Activated T-helper 1 cell treated with Interleukin-2 at 50 U/mL for 16 hours (primary cell): ENCODE results near the gene ABCA7.

Source experiments
- DNase-seq: peaks from one replicate; pipeline ENCODE4 v3.0.0-alpha.2; 2020; ENCODE audit warnings: low read depth

ABCA7 gene

DNA sequence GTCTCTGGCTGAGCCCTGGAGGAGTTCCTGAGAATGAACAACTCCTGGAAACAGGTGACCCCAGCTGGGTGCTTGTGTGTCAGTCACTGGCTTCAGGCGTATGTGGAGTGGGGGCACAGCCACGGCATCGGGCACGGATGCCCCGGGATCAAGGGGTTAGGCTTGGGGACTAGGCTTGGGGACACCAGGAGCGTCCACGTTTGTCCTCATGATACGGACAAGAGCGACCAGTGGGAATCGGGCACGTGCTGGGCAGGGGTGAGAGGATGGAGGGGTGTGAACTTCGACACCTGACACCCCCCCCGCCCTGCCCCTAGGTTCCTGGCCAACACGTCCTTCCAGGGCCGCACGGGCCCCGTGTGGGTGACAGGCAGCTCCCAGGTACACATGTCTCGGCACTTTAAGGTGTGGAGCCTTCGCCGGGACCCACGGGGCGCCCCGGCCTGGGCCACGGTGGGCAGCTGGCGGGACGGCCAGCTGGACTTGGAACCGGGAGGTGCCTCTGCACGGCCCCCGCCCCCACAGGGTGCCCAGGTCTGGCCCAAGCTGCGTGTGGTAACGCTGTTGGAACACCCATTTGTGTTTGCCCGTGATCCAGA lies 35.6 kb upstream of the ABCA7 start:
- no peak for DNase-seq

DNA sequence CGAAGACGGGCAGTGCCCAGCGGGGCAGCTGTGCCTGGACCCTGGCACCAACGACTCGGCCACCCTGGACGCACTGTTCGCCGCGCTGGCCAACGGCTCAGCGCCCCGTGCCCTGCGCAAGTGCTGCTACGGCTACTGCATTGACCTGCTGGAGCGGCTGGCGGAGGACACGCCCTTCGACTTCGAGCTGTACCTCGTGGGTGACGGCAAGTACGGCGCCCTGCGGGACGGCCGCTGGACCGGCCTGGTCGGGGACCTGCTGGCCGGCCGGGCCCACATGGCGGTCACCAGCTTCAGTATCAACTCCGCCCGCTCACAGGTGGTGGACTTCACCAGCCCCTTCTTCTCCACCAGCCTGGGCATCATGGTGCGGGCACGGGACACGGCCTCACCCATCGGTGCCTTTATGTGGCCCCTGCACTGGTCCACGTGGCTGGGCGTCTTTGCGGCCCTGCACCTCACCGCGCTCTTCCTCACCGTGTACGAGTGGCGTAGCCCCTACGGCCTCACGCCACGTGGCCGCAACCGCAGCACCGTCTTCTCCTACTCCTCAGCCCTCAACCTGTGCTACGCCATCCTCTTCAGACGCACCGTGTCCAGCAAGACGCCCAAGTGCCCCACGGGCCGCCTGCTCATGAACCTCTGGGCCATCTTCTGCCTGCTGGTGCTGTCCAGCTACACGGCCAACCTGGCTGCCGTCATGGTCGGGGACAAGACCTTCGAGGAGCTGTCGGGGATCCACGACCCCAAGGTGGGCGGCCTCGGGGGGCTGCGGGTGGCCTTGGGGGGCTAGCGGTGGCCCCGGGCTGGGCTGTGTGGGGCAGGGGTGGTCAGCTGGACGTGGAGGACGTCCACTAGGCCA lies 34.9 kb upstream of the ABCA7 start:
- DNase-seq: no peak

DNA sequence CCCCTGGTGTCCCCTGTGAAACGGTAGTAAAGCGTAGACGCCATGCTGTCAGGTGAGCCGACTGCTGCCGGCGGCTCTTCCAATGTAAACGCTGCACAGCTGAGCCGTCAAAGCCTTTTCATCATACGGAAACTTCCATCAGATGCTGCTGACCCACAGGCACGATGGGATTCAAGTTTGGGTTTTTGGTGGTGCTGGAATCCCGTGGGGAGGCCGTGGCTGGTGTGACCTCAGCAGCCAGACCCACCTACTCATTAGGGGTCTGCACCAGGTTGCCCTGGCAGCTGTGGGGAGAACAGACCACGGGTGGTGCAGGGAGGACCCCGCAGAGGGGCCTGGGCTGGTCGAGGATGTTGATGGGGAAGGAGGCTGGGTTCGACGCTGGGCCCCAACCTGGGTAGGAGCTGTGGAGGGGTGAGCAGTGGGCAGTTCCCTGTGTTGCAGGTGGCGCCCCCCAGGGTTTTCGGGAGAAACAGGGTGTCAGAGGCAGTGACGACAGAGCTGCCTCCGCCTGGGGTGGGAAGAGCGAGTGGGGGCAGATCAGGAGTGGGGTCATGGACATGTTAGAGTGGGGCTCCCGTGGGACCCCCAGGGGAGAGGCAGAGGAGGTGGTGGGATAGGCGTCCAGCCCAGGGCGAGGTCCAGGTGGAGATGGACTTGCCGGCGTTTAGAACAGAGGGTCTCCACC lies 33.1 kb upstream of the ABCA7 start:
- no peak for DNase-seq

DNA sequence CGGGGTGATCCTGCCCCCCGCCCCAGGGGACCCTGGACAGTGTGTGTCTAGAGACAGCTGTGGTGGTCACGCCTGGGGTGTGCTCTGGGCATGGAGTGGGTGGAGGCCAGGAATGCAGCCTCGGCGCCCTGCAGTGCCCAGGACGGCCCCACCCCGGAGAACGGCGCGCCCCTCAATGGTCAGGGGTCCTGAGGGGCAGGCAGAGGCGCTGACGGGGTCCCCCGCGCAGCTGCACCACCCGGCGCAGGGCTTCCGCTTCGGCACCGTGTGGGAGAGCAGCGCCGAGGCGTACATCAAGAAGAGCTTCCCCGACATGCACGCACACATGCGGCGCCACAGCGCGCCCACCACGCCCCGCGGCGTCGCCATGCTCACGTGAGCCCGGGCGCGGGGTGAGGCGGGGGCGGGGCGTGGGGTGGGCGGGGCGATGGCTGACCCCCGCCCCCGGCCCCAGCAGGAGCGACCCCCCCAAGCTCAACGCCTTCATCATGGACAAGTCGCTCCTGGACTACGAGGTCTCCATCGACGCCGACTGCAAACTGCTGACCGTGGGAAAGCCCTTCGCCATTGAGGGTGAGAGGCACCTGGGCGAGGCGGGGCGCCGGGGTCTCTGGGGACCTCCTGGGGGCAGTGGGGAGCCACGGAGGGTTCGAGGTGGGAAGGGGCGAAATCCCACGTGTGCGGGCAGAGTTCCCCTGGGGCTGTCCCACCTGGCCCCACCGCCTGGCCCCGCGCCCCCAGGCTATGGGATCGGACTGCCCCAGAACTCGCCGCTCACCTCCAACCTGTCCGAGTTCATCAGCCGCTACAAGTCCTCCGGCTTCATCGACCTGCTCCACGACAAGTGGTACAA lies 32.3 kb upstream of the ABCA7 start:
- DNase-seq: no peak

DNA sequence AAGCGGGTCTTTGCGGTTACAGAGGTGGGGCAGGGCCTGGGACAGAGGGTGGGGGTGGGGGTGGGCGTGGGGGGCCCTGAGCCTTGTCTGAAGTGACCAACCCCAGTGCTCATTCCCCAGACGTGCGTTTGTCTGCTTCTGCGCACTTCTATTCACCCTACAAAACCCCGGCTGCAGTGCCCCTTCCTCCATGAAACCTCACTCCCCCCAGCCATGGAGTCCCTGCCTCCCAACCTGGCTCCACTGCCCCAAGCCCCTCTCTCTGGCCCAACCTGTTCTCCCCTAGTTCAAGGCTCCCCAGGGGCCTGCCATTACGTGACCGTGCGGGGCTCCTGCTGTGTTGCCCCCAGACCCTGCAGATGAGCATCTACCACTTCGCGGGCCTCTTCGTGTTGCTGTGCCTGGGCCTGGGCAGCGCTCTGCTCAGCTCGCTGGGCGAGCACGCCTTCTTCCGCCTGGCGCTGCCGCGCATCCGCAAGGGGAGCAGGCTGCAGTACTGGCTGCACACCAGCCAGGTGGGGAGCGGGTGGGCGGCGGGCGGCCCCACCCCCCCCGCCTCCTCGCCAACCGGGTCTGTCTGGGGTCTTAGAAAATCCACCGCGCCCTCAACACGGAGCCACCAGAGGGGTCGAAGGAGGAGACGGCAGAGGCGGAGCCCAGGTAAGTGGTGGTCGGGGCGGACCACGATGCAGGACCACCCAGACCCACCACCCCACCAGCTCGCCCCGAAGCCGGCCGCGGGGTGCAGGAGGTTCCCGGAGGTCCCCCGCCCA lies 31.5 kb upstream of the ABCA7 start:
- no peak for DNase-seq

DNA sequence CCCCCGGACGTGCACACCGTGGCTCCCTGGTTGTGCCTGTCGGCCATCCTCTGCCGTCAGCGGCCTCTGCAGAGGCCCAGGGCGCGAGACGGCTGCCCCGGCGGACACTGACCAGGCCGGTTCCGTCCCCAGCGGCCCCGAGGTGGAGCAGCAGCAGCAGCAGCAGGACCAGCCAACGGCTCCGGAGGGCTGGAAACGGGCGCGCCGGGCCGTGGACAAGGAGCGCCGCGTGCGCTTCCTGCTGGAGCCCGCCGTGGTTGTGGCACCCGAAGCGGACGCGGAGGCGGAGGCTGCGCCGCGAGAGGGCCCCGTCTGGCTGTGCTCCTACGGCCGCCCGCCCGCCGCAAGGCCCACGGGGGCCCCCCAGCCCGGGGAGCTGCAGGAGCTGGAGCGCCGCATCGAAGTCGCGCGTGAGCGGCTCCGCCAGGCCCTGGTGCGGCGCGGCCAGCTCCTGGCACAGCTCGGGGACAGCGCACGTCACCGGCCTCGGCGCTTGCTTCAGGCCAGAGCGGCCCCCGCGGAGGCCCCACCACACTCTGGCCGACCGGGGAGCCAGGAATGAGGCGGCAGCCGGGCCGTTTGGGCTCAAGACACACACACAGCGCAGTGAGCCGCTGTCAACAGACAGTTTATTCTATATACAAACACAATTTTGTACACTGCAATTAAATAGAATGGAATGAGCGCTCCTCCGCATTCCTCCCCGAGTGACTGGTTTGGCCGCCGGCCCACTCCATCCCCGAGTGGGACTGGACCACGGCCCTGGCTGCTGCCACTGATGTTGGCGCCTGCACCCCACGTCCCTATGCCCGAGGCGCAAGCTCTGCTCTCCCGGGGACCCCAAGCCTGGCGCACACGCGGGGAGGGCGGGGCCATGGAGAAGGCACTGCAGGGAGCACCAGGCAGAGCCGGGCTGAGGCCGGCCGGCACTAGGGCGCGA lies 30.6 kb upstream of the ABCA7 start:
- DNase-seq: no peak

DNA sequence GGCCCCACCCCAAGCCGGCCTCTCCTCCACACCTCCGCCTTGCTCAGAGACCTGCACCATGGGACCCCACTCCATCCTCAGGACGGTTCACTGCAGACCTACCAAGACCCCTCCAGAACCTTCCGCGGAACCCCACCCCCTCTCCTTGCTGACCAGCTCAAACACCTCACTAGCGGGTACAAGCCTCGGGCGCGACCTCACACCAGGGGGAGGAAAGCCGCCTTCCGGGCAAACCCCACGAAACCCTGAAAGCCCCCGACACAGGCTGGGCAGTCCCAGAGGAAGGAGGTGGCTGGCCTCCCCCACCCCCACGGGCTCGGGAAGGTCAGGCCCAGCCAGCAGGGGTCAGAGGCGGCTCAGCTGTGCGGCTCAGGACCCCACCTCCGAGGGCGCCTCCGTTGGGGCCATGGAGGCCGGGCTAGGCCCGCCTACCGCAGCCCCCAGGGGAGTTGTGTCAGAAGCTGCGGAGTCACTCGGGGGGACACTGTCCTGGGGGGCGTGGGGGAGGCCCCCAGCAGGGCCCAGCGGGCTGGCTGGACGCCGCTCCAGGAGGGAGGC lies 29.8 kb upstream of the ABCA7 start:
- DNase-seq: no peak

DNA sequence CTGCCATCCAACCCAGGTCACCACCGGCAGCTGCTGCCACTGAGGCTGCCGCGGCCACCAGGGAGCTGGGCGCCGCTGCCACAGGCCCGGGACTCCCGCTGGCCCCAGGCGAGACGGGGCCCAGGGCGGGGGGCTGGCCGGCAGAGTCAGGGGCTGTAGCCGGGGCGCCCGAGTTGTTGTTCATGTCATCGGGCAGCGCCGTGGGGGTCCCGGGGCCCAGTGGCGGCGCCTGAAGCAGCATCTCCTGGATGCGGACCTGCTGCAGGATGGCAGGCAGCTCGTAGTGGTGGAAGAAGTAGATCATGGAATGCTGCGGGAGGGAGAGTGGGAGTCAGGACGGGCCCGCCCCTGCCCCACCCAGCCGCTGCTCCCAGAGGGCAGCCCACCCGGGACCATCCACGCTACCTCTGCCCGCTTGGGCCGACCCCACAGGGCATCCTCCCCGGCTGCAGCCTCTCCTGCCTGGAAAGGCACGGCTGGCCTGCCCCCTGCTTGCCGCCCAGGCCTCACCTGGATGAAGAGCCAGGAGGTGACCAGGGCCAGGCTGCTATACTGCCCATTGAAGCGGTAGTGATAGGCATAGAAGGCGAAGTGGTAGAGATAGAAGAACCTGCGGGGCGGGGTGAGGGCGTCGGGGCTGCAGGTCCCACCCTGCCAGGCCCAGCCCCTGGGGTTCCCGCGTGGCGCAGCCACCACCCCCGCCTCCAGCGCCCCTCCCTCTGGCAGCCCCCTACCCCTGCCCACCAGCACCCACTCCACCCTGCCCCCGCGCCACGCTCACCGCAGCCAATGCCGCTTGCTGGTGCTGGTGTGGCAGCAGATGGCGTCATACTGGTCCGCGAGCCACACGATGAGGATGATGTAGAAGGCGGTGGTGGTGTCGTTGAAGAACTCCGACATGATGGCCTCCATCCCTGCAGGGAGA lies 29.1 kb upstream of the ABCA7 start:
- no peak for DNase-seq

DNA sequence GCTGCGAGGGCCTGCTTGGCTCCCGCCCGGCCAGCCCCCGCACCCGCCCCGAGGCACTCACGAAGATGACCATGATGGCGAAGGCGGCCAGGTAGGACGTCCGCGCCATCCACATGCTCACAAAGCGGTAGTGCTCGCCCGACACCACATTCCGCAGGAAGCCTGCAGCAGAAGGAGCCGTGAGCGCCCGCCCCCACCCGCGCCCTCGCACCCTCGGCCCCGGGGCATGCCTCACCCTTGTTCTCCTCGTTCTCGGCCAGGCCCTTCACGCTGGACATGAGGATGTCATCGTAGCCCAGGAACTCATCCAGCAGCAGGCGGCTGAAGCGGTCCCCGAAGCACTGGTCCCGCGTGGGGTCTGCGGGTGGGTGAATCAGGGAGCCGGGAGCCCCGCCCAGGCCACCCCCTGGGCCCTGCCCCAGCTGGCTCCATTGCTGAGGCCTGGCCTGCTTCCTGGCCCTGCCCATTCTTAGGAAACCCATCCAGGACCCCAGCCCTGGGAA lies 28.0 kb upstream of the ABCA7 start:
- DNase-seq: no peak

DNA sequence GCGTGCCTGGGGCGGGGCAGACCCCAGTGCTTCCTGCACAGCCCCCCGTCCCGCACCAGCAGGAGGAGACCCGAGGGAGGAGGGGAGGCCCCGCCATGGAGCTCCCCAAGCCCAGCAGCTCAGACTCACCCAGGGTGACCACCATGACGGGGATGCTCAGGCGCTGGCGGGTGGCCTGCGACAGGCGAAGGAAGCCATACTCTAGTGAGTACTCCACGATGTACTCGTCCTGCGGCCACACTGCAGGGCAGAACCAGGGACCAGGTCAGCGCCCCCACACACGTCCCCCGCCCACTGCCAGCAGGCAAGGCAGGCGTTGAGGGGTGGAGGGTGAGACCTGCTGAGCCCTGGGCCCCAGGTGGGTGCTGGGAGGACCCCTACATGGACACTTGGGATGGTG lies 27.6 kb upstream of the ABCA7 start:
- no peak for DNase-seq

DNA sequence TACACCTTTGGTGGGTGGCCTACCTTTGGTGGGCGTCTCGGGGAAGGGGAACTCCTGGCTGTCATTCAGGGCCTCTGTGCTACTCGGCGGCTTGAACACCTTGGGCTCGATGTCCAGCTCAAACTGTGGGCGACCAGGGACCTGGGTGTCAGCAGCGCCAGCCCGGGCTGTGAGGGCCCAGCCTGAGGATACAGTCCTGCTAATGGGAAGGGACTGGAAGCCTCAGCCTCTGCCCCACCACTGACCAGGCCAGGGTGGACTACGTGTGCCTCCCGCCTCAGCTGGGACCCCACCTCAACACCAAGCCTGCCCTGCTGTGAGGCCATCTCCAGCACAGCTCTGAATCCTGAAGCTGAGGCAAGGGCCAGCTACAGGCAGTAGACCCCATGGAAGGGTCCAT lies 26.7 kb upstream of the ABCA7 start:
- no peak for DNase-seq

DNA sequence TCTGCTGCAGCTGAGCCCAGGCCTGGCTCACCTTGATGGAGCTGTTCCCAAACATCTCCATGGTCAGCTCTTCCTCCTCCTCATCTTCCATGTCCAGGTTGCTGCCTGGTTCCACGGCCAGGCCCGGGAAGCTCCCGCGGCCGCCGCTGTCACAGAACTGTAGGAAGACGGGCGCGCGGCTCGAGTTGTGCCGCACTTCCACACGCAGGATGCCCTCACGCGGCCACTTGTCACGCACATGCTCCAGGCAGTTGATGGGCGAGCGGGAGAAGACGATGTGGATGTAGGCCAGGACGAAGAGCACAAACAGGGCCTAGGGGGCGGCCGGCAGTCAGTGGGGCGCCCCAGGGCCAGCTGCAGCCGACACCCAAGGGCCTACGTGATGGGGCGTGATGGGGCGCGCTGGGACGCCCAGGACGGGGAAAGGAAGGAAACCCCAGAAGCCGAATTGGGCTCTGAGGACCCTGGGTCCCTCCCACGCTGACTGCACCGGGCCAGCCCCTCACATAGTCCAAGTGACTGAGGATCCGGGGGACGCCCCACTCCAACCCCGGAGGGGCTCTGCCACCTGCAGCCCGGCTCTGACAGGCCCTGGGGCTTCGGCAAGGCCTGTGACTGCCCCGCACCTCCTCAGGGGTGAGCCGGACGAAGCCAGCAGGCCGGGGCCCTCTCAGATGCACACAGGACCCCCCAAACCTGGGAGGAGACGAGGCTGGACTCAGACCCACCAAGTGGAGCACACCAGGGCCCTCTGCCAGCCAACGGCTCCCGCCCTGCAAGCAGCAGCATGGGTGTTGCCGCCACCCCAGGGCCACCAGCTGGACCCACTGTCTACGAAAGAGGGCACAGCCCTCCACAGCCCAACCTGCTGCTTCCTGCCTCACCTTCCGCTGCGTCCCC lies 25.5 kb upstream of the ABCA7 start:
- no peak for DNase-seq

DNA sequence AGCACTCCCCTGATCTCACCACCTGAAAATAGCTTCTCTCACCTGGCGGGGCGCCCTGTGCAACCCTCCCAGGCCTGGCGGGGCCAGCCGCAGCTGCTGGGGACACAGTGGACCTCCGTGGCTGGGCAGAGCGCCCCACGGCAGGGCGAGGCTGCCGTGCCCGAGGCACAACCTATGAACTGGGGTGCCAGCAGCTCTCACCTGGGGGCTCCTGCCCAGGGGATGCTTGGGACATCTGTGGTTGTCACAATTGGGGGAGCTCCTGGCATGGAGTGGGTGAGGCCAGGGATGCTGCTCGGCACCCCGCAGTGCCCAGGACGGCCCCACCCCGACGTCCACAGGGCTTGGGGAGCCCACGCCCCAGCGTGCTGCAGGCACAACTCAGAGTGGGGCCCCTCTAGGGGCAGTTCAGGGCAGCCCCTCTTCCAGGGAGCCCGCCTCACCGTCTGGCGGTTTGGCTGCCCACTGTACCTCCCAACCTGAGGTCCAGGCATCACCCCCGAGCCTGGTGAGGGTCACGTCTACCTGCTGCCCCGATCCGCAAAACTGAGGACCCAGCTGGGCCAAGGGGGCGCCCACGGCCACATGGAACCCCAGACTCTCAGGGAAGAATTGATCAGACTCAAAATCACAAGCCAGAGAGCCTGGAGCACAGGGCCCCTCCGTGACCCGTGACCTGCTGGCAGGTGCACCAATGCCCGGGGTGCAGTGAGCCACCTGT lies 24.7 kb upstream of the ABCA7 start:
- DNase-seq: no peak

DNA sequence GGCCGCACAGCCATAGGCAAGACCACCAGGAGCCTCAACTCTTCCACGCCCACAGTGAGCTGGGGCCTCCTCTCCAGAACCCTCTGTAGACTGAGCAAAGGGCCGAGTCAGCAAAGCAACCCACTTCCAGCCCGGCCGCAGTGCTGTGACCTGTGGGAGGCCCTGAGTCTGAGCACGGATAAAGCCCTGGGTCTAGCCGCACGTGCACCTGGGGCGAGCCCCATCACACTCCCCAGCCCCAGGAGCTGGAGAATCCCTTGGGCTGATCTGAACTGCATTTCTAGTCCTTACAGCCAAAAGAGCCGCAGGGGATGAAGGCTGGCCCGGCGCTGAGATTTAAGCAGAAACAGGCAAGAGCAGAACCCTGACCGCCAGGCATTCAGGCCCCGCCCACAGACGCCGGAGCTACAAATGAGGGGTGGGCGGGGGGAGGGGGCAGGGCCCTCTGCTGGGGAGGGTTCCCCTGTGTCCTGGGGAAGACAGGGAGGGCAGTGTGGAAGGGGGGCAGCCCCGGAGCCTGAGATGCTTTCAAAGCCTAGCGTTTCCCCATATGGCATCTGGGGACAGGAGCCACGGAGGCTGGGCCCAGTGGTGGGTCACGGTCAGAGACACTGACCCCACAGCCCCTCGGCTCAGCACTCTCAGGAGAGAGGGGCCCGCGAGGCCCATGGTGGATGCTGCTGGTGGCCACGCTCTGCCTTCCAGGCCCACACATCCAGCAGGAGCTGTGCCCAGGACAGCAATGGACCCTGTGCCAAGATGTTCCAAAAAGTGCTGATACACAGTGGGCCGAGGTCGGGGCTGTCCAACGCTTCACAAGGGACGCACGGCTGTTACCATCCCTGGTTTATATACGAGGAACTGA lies 23.9 kb upstream of the ABCA7 start:
- no peak for DNase-seq

DNA sequence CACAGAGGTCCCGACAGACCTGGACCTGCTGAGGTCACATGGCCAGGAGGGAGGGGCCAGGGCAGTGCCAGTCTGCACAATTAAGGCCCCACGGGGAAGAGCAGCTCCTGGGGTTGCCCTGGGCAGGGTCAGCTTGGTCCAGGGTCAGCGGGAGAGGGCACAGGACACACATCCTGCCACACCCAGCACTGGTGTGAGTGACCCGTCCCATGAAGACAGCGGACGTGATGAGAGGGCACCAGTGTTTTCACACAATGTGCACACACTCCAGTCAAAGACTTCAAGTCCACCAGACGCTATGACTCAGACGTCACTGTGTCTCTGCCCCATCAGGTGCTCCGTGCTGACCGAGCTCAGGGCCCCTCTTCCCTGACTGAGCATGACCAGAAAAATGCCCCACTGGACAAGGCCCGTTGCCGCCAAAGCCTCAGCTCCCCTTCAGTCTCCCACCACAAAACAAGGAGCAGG lies 23.2 kb upstream of the ABCA7 start:
- DNase-seq: no peak
